Smooth muscle cell of trachea (primary cell): ENCODE results near the gene SETSIP. TPM values are rescaled to one million over a fixed set of nuclear protein-coding genes. Genes with fewer than 3 reads are reported as not detected.

ENCODE experiments used
- total RNA-seq: library from RNA; depleted of rRNA; stranded (reverse); fragments of >200 nt; gene quantifications from 2 replicates; pipeline ENCODE4 v1.2.1, GENCODE V29; 2014

SETSIP gene
- total RNA-seq = 0.15 TPM in 1 of 2 replicates, not detected in the other

GRCh38 chr1:92075311-92075710 lies at the start of gene SETSIP:
Gene SETSIP, minus strand, starts transcription at chr1:92075411. Its CDS starts 0 bp downstream, at chr1:92075411.

DNA sequence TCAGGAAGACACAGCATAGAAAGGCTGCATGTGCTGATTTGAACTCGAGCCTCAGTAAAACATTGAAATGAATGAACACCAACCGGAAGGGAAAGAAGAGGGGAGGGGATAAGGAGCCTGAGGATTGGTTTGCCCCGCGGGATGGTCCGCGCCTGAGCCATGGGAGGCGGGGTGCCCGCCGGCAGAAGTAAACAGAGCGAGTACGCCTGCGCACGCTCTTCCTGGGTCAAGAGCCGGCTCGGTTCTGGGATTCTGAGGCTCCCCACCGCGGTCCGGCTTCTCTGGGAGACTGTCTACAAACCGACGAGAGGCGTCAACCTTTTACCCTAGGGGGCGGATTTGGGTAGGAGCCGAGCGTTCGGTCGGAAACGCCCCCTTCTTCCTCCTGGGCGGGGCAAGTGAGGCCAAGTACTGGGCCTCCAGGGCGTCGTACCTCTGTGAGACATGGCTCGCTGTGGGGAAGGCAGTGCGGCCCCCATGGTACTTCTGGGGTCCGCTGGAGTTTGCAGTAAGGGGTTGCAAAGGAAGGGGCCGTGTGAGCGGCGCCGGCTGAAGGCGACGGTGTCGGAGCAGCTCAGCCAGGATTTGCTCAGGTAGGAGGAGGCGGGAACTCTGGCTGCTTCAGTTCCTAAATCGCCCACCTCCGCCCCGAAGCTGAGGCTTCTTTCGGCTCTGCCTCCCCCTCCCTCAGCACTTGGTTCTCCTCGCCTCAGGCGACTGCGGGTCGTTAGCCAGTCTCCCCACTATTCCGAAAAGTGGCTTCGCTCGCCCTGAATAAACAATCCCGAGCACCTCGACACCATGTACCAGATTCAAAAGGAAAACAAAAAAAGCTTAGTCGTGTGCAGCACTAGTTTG lies 5.1 kb upstream of the SETSIP start, which contains the start of gene BTBD8:
TSS of gene BTBD8 (plus strand) at position 218 of the 858 bp plus-strand sequence. CDS start at position 445, 227 bp downstream.

Other genes with a start within 250 kb of the SETSIP start
- 84.9 and 106 TPM in 2 replicates for gene TGFBR3, start 189.3 kb downstream of the SETSIP start, total RNA-seq
- not detected in 2 replicates for gene BRDT, start 126.0 kb downstream of the SETSIP start, total RNA-seq
- 0.58 and 0.66 TPM in 2 replicates for gene EPHX4, start 45.4 kb downstream of the SETSIP start, total RNA-seq
- gene BTBD8, start 4.9 kb upstream of the SETSIP start, total RNA-seq = 6.7 and 8.1 TPM in 2 replicates
- gene C1orf146, start 142.5 kb upstream of the SETSIP start, total RNA-seq = not detected in 2 replicates
- 6.3 and 12.2 TPM in 2 replicates for gene GLMN, start 223.6 kb upstream of the SETSIP start, total RNA-seq
- 5.5 and 6.3 TPM in 2 replicates for gene RPAP2, start 223.6 kb upstream of the SETSIP start, total RNA-seq